ENCODE results near the gene ELOVL1.

- no peak for TF ChIP-seq TAF1 (IDR thresholded peaks at IDR 0.05; ENCODE audit: low read depth)
- TF ChIP-seq RAD21 (IDR thresholded peaks at IDR 0.05; ENCODE audit: low read depth) = no peak
- TF ChIP-seq, protein P1, sequence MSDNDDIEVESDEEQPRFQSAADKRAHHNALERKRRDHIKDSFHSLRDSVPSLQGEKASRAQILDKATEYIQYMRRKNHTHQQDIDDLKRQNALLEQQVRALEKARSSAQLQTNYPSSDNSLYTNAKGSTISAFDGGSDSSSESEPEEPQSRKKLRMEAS (IDR thresholded peaks at IDR 0.05) = no peak
- TF ChIP-seq FOXM1 (IDR thresholded peaks at IDR 0.05; ENCODE audit: borderline replicate concordance, low read depth) = no peak
- TF ChIP-seq EGR1 (IDR thresholded peaks at IDR 0.05) = no peak
- TF ChIP-seq YY1 (IDR thresholded peaks at IDR 0.05; ENCODE audit: low read depth) = no peak
- TF ChIP-seq REST (IDR thresholded peaks at IDR 0.05; ENCODE audit: low read depth) = no peak
- no peak for TF ChIP-seq NFIC (IDR thresholded peaks at IDR 0.05)
- TF ChIP-seq ZBTB7A (IDR thresholded peaks at IDR 0.05; ENCODE audit: low read depth) = no peak
- no peak for TF ChIP-seq CEBPB (IDR thresholded peaks at IDR 0.05)
These were observed 45.3 kb downstream of the ELOVL1 start for GRCh38 chr1:43322506-43322905.
